H1 (cell line): ENCODE data around the gene FHIT. TPM values are rescaled to one million over a fixed set of nuclear protein-coding genes. Genes with fewer than 3 reads are reported as not detected.

Experiments
- RXRA ChIP-seq: IDR thresholded peaks from 2 replicates; pipeline ENCODE4 v1.6.1; 2011; ENCODE audit warnings: low read depth, mild to moderate bottlenecking, low read length, moderate library complexity; ENCODE audit not compliant: insufficient read depth
- SRF ChIP-seq: IDR thresholded peaks from 2 replicates; pipeline ENCODE4 v1.6.1; 2011; ENCODE audit warnings: mild to moderate bottlenecking, low read depth, low read length, moderate library complexity
- polyA plus RNA-seq, 7 experiments: library from polyadenylated mRNA; depleted of rRNA in 3 of 7; stranded (reverse) in 5 of 7; unstranded in 2 of 7; fragments of >200 nt in 5 of 7; fragments of 200-250 nt in 2 of 7; gene quantifications; 1 replicate in 5 of 7; 2 replicates in 1 of 7; 4 replicates in 1 of 7; pipeline versions ENCODE4 v1.2.1 to v1.2.3, GENCODE V29; 2011 to 2013; ENCODE audit warnings: missing spikeins in 2 of 7, mixed read lengths in 2 of 7
- total RNA-seq: library from RNA; stranded (reverse); fragmentation: NEBNext Ultra II Directional; extraction: Animal tissue kit (Norgen Biotek cat#: 25700); gene quantifications from 2 replicates; pipeline ENCODE4 v1.2.1, GENCODE V29; 2021
- TF ChIP-seq, protein P1 (sequence below): IDR thresholded peaks from 2 replicates; pipeline ENCODE4 v1.6.1; 2012; ENCODE audit warnings: low read length, inconsistent platforms

Gene FHIT
- total and polyA plus RNA-seq, 2 of the 8 experiments (the other 6 are each of a cell fraction or from before 2014, with no cell fraction given) = 1.2 to 3.2 TPM

DNA sequence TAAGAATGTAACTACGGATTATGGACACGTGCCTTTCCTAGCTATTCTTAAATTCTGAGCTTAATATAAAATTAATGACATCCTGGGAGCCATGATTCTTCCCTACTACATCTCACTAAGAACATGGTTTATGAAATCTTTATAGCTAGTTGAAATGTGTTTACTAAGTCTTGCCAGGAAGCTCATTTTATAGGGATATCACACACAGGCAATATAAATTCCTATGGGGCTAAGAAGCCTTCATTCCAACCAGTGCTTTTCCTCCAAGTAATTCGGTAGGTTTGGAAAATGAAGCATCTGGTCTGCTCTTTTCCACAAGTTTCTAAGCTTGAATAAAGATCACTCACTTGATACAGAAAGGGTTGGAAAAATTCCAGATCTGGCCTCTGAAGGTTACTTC lies 802.6 kb downstream of the FHIT start (continued):
- TF ChIP-seq, protein P1, sequence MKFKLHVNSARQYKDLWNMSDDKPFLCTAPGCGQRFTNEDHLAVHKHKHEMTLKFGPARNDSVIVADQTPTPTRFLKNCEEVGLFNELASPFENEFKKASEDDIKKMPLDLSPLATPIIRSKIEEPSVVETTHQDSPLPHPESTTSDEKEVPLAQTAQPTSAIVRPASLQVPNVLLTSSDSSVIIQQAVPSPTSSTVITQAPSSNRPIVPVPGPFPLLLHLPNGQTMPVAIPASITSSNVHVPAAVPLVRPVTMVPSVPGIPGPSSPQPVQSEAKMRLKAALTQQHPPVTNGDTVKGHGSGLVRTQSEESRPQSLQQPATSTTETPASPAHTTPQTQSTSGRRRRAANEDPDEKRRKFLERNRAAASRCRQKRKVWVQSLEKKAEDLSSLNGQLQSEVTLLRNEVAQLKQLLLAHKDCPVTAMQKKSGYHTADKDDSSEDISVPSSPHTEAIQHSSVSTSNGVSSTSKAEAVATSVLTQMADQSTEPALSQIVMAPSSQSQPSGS = no peak
- TF ChIP-seq RXRA (no peak), SRF (no peak)
